HepG2 (cell line): ENCODE results near the gene CNGA1. TPM values are rescaled to one million over a fixed set of nuclear protein-coding genes. Genes with fewer than 3 reads are reported as not detected.

Experiments
- MAX ChIP-seq: IDR thresholded peaks from 2 replicates; pipeline ENCODE4 v1.6.1; 2012; ENCODE audit warnings: inconsistent platforms
- PRDM10 ChIP-seq: sonication (generic); formaldehyde crosslinking; IDR thresholded peaks from 2 replicates; pipeline ENCODE4 v1.4.0; 2020; ENCODE audit warnings: low read depth, missing genetic modification reagents
- TFE3 ChIP-seq: IDR thresholded peaks from 2 replicates; pipeline ENCODE4 v1.6.1; 2016
- ZBTB40 ChIP-seq, 2 experiments: fragments of 450-650 bp in 1 of 2; sonication (generic) in 1 of 2; formaldehyde crosslinking in 1 of 2; IDR thresholded peaks; 2 replicates each; pipeline versions ENCODE4 v1.6.1 to v1.8.0; 2016 to 2022; ENCODE audit warnings: antibody characterized with exemption in 1 of 2, mild to moderate bottlenecking in 1 of 2, missing genetic modification reagents in 1 of 2
- ZNF280D ChIP-seq: sonication (generic); formaldehyde crosslinking; IDR thresholded peaks from 2 replicates; pipeline ENCODE4 v1.5.1; 2020; ENCODE audit warnings: mild to moderate bottlenecking, missing genetic modification reagents
- ZNF510 ChIP-seq: sonication (generic); formaldehyde crosslinking; IDR thresholded peaks from 2 replicates; pipeline ENCODE4 v1.4.0; 2020; ENCODE audit warnings: low read depth, mild to moderate bottlenecking, missing genetic modification reagents
- ZNF569 ChIP-seq: sonication (generic); formaldehyde crosslinking; IDR thresholded peaks from 2 replicates; pipeline ENCODE4 v1.5.0; 2020; ENCODE audit warnings: mild to moderate bottlenecking, missing genetic modification reagents, moderate library complexity, borderline replicate concordance
- polyA plus RNA-seq, 8 experiments: library from polyadenylated mRNA; depleted of rRNA in 3 of 8; stranded (reverse) in 7 of 8; unstranded in 1 of 8; fragments of >200 nt; fragmentation: Illumina TruSeq in 4 of 8; extraction: Trizol in 4 of 8; gene quantifications; 2 replicates each; pipeline versions ENCODE4 v1.2.1 to v1.2.3, GENCODE V29; 2011 to 2016; ENCODE audit warnings: low read depth in 4 of 8, missing spikeins in 1 of 8, mixed read lengths in 1 of 8; ENCODE audit not compliant: insufficient read depth in 1 of 8
- total RNA-seq, 5 experiments: library from RNA; depleted of rRNA; stranded (reverse); fragments of >200 nt; fragmentation: Illumina TruSeq; extraction: Trizol; gene quantifications; 2 replicates each; pipeline ENCODE4 v1.2.3, GENCODE V29; 2016; ENCODE audit warnings: low read depth in 1 of 5

Gene CNGA1
- total and polyA plus RNA-seq, 2 of the 13 experiments (the other 11 are each of a cell fraction or from before 2014, with no cell fraction given) = 0.22 to 0.40 TPM

GRCh38 chr4:47914220-47914925 is 102.1 kb downstream of the CNGA1 start, which contains the start of gene NFXL1 (continued):
- 0 out of 2 replicates have a peak, but pooled peaks have one; percentile 23 for TF ChIP-seq ZBTB40 (IDR thresholded peaks at IDR 0.05)
- no peak; the same call in 1 of the 2 replicates for TF ChIP-seq ZBTB40 (CRISPR knock-in tag; IDR thresholded peaks at IDR 0.05)
- peak; percentile 97 for TF ChIP-seq PRDM10 (CRISPR knock-in tag)
- TF ChIP-seq TFE3 = peak; percentile 47; the same call in 1 of the 2 replicates
- peak; percentile 90 for TF ChIP-seq MAX
- 0 out of 2 replicates have a peak, but pooled peaks have one; percentile 63 for TF ChIP-seq ZNF280D
- peak; percentile 45; the same call in 1 of the 2 replicates for TF ChIP-seq ZNF510 (CRISPR knock-in tag)
- 0 out of 2 replicates have a peak, but pooled peaks have one; percentile 35 for TF ChIP-seq ZNF569 (CRISPR knock-in tag)
